ENCODE measurements around the gene HEXB. TPM values are rescaled to one million over a fixed set of nuclear protein-coding genes. Genes with fewer than 3 reads are reported as not detected.
A peak's percentile ranks its signal among the peaks of the same experiment; 100 is the strongest.

Gene HEXB
- polyA plus RNA-seq (2011; rRNA removed) (193 and 246 TPM in 2 replicates), polyA minus RNA-seq (2011; rRNA and poly(A)+ RNA removed) (105 and 115 TPM in 2 replicates)

GRCh38 chr5:74684900-74685851, at the start of gene HEXB:
HEXB (plus strand) TSS chr5:74685233; CDS start chr5:74685261, 28 bp downstream.
- CTCF ChIA-PET = interaction anchor here (1.0 kb wide), 1 partner anchor 783 kb away, joined by 3 read pairs; no protein-coding TSS in a partner anchor
- Histone ChIP-seq H3K27me3 (ENCODE audit: control insufficient read depth, insufficient read depth, low read length) (no peaks in the 10 kb centered on the region), H3K9me3 (ENCODE audit: control insufficient read depth, insufficient read depth, low read length) (peaks cover 4% of the 10 kb centered on the region; the same call in 1 of the 2 replicates), H3K27ac (ENCODE audit: low read depth, low read length) (peak within 1 kb of the TSS; percentile 57), H3K4me3 (ENCODE audit: low read depth, low read length) (peak within 1 kb of the TSS; percentile 81)
- TF ChIP-seq CTCF (IDR thresholded peaks at IDR 0.05; ENCODE audit: low read depth, low read length) = no peak
- no peak for DNase-seq (ENCODE audit: low read depth, low spot score)
- POLR2A ChIA-PET = interaction anchor here (0.7 to 1.2 kb wide), 3 partner anchors 19 to 1093 kb away, joined by 3 to 4 read pairs (median 3); partner anchors contain the start of genes GFM2 and NSA2

DNA sequence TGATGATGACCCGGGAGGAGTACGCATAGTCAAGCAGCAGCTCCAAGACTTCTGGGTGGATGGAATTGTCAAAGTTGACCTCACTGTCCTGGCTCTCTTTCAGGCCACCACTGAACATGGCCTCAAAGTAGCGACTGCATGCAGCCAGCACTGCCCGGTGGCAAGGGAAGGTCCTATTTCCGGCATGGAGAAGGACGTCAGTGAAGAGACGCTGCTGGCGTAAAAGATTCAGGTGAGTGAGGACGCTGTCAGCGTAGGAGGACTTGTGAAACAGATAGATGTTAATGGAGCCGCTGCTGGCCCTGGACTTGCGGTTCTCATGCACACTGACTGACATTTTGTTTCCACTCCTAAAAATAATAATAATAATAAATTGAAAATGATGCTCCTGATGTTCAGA, 48.9 kb upstream of the HEXB start:
- Histone ChIP-seq H3K4me3 (ENCODE audit: low read depth, low read length) (no peak overlapping the region), H3K27ac (ENCODE audit: low read depth, low read length) (no peak overlapping the region), H3K9me3 (ENCODE audit: control insufficient read depth, insufficient read depth, low read length) (peaks cover 4% of the 10 kb centered on the region; the same call in 1 of the 2 replicates), H3K27me3 (ENCODE audit: control insufficient read depth, insufficient read depth, low read length) (no peaks in the 10 kb centered on the region)
- no peak for DNase-seq (ENCODE audit: low read depth, low spot score)
- ChIA-PET CTCF (interaction anchor here (0.6 kb wide), 1 partner anchor 80 kb away, joined by 4 read pairs; no protein-coding TSS in a partner anchor), POLR2A (no interaction called here)
- no peak for TF ChIP-seq CTCF (IDR thresholded peaks at IDR 0.05; ENCODE audit: low read depth, low read length)

GRCh38 chr5:74636552-74636951, 48.5 kb upstream of the HEXB start:
- H3K9me3 ChIP-seq (ENCODE audit: control insufficient read depth, insufficient read depth, low read length) = peaks cover 4% of the 10 kb centered on the region; the same call in 1 of the 2 replicates
- TF ChIP-seq CTCF (IDR thresholded peaks at IDR 0.05; ENCODE audit: low read depth, low read length) = no peak
- DNase-seq (ENCODE audit: low read depth, low spot score) = no peak
- H3K27ac ChIP-seq (ENCODE audit: low read depth, low read length) = no peak overlapping the region
- ChIA-PET CTCF (interaction anchor here (0.6 kb wide), 1 partner anchor 79 kb away, joined by 4 read pairs; no protein-coding TSS in a partner anchor), POLR2A (no interaction called here)
- no peak overlapping the region for H3K4me3 ChIP-seq (ENCODE audit: low read depth, low read length)
- no peaks in the 10 kb centered on the region for H3K27me3 ChIP-seq (ENCODE audit: control insufficient read depth, insufficient read depth, low read length)

DNA sequence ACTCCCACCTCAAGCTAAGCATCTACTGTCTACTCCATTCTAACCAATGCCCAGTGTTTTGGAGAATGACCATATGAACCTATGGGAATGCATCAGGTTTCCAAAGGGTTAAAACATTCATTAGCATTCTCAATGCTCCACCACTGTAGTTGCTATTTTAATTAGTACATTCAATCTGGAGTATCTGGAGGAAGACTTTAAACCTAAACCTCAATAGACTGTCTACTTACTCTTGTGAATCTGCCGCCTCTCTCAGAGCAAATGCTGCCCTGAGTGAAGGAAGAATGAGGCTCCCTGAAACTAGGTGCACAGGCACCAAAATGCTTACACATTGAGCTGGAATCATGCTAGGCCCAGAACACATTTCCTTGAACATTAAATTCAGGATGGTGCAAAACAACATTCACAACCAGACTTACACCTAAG, 46.5 kb upstream of the HEXB start:
- H3K27me3 ChIP-seq (ENCODE audit: control insufficient read depth, insufficient read depth, low read length) = no peaks in the 10 kb centered on the region
- H3K27ac ChIP-seq (ENCODE audit: low read depth, low read length) = peak overlapping the region; percentile 73
- TF ChIP-seq CTCF (IDR thresholded peaks at IDR 0.05; ENCODE audit: low read depth, low read length) = no peak
- DNase-seq (ENCODE audit: low read depth, low spot score) = no peak
- peaks cover 4% of the 10 kb centered on the region; the same call in 1 of the 2 replicates for H3K9me3 ChIP-seq (ENCODE audit: control insufficient read depth, insufficient read depth, low read length)
- POLR2A ChIA-PET = interaction anchor here (0.8 to 1.1 kb wide), 2 partner anchors 65 to 248 kb away, joined by 3 to 4 read pairs; no protein-coding TSS in a partner anchor
- peak overlapping the region; percentile 93 for H3K4me3 ChIP-seq (ENCODE audit: low read depth, low read length)
- CTCF ChIA-PET = interaction anchor here (6.9 kb wide), 1 partner anchor 736 kb away, joined by 76 read pairs; no protein-coding TSS in a partner anchor

Measured in AG04450 (cell line).